Hepatocyte (in vitro differentiated cells): ENCODE measurements around the gene MAP3K21. TPM values are rescaled to one million over a fixed set of nuclear protein-coding genes. Genes with fewer than 3 reads are reported as not detected.

Experiments
- DNase-seq: peaks from one replicate; pipeline ENCODE4 v3.0.0-alpha.2; 2016; ENCODE audit warnings: low spot score
- H2AFZ ChIP-seq: fragments of 200-600 bp; sonication (generic); 2 replicates; pipeline ENCODE4 v1.6.0; 2016; ENCODE audit warnings: antibody characterized with exemption, mild to moderate bottlenecking
- H3K27ac ChIP-seq: fragments of 200-600 bp; sonication (generic); 2 replicates; pipeline ENCODE4 v1.5.1; 2016; ENCODE audit warnings: mild to moderate bottlenecking
- H3K27me3 ChIP-seq: fragments of 200-600 bp; sonication (generic); 2 replicates; pipeline ENCODE4 v1.6.1; 2016
- H3K36me3 ChIP-seq: fragments of 200-600 bp; sonication (generic); replicated peaks from 2 replicates; pipeline ENCODE4 v1.5.1; 2016; ENCODE audit warnings: low read depth; ENCODE audit not compliant: insufficient read depth
- H3K4me1 ChIP-seq: fragments of 200-600 bp; sonication (generic); 2 replicates; pipeline ENCODE4 v1.5.1; 2016; ENCODE audit warnings: mild to moderate bottlenecking, moderate library complexity; ENCODE audit not compliant: insufficient read depth
- H3K4me2 ChIP-seq: fragments of 200-600 bp; sonication (generic); 2 replicates; pipeline ENCODE4 v1.6.0; 2016
- H3K4me3 ChIP-seq: fragments of 200-600 bp; sonication (generic); 2 replicates; pipeline ENCODE4 v1.5.1; 2016; ENCODE audit warnings: mild to moderate bottlenecking
- H3K79me2 ChIP-seq: fragments of 200-600 bp; sonication (generic); 2 replicates; pipeline ENCODE4 v1.6.0; 2017; ENCODE audit warnings: mild to moderate bottlenecking
- H3K9me2 ChIP-seq: fragments of 200-600 bp; sonication (generic); replicated peaks from 2 replicates; pipeline ENCODE4 v1.6.0; 2017; ENCODE audit warnings: mild to moderate bottlenecking; ENCODE audit not compliant: insufficient read depth
- H3K9me3 ChIP-seq: fragments of 200-600 bp; sonication (generic); 2 replicates; pipeline ENCODE4 v1.5.1; 2016; ENCODE audit warnings: low read depth, mild to moderate bottlenecking
- H4K20me1 ChIP-seq: fragments of 200-600 bp; sonication (generic); 2 replicates; pipeline ENCODE4 v1.6.0; 2016; ENCODE audit warnings: mild to moderate bottlenecking; ENCODE audit not compliant: insufficient read depth, poor library complexity, severe bottlenecking
- EZH2 ChIP-seq: fragments of 200-600 bp; sonication (generic); IDR thresholded peaks from 2 replicates; pipeline ENCODE4 v1.6.1; 2016; ENCODE audit warnings: antibody characterized with exemption, mild to moderate bottlenecking, borderline replicate concordance
- EZH2phosphoT487 ChIP-seq: fragments of 200-600 bp; sonication (generic); IDR thresholded peaks from one replicate; pipeline ENCODE4 v1.6.1; 2018; ENCODE audit warnings: antibody characterized with exemption, mild to moderate bottlenecking, low read depth, moderate library complexity; ENCODE audit not compliant: unreplicated experiment, severe bottlenecking
- WGBS: methylation state at CpG from one replicate; pipeline ENCODE4 v1.1.6; 2016; ENCODE audit warnings: low lambda C conversion rate; ENCODE audit errors: missing lambda C conversion rate; 5-methylcytosine and 5-hydroxymethylcytosine counted together
- polyA plus RNA-seq: library from polyadenylated mRNA; unstranded; fragments of >200 nt; fragmentation: Nextera tagmentation; extraction: Ambion mirVana; gene quantifications from 2 replicates; pipeline ENCODE4 v1.2.1, GENCODE V29; 2016
- total RNA-seq: library from RNA; depleted of rRNA; stranded (reverse); fragments of >200 nt; gene quantifications from 2 replicates; pipeline ENCODE4 v1.2.3, GENCODE V29; 2014
- TF ChIP-seq, protein P1 (sequence below): fragments of 200-600 bp; sonication (generic); IDR thresholded peaks from 2 replicates; pipeline ENCODE4 v1.5.1; 2016; ENCODE audit warnings: antibody characterized with exemption, mild to moderate bottlenecking; ENCODE audit not compliant: poor library complexity

MAP3K21 gene
- total and polyA plus RNA-seq, 2 experiments from 2014 or later: 2.5 to 6.9 TPM

GRCh38 chr1:233313434-233314155, 13.9 kb upstream of the MAP3K21 start:
- Histone ChIP-seq H3K4me1 (no peaks in the 10 kb centered on the region), H3K9me3 (no peaks in the 10 kb centered on the region), H3K27ac (no peak overlapping the region), H3K9me2 (no peaks in the 10 kb centered on the region), H3K79me2 (no peaks in the 10 kb centered on the region), H3K4me2 (no peak overlapping the region), H4K20me1 (no peaks in the 10 kb centered on the region), H2AFZ (no peak overlapping the region), H3K27me3 (no peaks in the 10 kb centered on the region), H3K4me3 (no peak overlapping the region), H3K36me3 (no peaks in the 10 kb centered on the region)
- 64% methylated on average over 4 of the region's 4 CpGs for WGBS
- no peak for DNase-seq
- TF ChIP-seq, protein P1, sequence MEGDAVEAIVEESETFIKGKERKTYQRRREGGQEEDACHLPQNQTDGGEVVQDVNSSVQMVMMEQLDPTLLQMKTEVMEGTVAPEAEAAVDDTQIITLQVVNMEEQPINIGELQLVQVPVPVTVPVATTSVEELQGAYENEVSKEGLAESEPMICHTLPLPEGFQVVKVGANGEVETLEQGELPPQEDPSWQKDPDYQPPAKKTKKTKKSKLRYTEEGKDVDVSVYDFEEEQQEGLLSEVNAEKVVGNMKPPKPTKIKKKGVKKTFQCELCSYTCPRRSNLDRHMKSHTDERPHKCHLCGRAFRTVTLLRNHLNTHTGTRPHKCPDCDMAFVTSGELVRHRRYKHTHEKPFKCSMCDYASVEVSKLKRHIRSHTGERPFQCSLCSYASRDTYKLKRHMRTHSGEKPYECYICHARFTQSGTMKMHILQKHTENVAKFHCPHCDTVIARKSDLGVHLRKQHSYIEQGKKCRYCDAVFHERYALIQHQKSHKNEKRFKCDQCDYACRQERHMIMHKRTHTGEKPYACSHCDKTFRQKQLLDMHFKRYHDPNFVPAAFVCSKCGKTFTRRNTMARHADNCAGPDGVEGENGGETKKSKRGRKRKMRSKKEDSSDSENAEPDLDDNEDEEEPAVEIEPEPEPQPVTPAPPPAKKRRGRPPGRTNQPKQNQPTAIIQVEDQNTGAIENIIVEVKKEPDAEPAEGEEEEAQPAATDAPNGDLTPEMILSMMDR: no peak
- no peak for TF ChIP-seq EZH2phosphoT487
- no peak for TF ChIP-seq EZH2

DNA sequence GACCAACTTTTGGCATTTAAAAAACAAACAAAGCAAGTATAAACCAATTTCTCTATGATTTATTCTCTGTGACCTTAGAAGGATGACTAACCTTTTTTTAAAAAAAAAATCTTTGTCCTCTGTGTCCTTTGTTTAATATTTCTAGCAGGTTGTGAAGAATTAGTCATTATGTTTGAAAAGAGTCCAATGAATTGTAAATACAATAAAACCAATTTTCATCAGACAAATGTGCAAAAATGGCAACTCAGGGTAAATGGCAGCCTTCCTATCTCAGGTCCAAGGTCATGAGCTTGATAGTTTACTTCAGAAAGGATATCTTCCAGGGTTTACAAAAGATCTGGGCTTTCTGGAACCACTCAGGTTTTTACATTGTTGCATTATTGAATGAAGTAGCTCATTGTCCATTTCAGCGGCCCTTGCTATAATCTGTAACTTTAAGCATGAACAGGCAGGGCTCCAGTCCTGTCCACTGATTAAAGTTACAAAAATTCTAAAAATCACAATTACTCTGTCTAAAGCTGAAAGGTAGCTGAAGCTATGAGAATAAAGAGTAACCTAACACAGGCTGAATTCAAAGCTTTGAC, 11.7 kb upstream of the MAP3K21 start:
- Histone ChIP-seq H3K9me3 (no peaks in the 10 kb centered on the region), H3K9me2 (no peaks in the 10 kb centered on the region), H3K4me2 (no peak overlapping the region), H3K27me3 (no peaks in the 10 kb centered on the region), H3K36me3 (no peaks in the 10 kb centered on the region), H3K27ac (no peak overlapping the region), H2AFZ (no peak overlapping the region), H3K4me3 (no peak overlapping the region), H4K20me1 (no peaks in the 10 kb centered on the region), H3K4me1 (no peaks in the 10 kb centered on the region), H3K79me2 (no peaks in the 10 kb centered on the region)
- DNase-seq: no peak
- TF ChIP-seq EZH2: no peak
- no peak for TF ChIP-seq EZH2phosphoT487
- TF ChIP-seq, protein P1: no peak
- WGBS: 62% methylated on average over 1 of the region's 1 CpG

- Histone ChIP-seq H3K9me2 (no peaks in the 10 kb centered on the region), H3K79me2 (no peaks in the 10 kb centered on the region), H3K9me3 (no peaks in the 10 kb centered on the region), H3K4me3 (no peak overlapping the region), H3K36me3 (no peaks in the 10 kb centered on the region), H2AFZ (no peak overlapping the region), H4K20me1 (no peaks in the 10 kb centered on the region), H3K27me3 (no peaks in the 10 kb centered on the region), H3K4me2 (no peak overlapping the region), H3K27ac (no peak overlapping the region), H3K4me1 (no peaks in the 10 kb centered on the region)
- WGBS: 35% methylated on average over 1 of the region's 1 CpG
- DNase-seq: no peak
- TF ChIP-seq, protein P1: no peak
These were observed 11.1 kb upstream of the MAP3K21 start for GRCh38 chr1:233316473-233316872.
